Stimulated activated CD8-positive, alpha-beta memory T cell treated with anti-CD3 and anti-CD28 coated beads, Interleukin-12 subunit alpha, Interleukin-12 subunit beta, amount 100 ng/mL, for 24 hours (primary cell): ENCODE measurements around the gene DCAF4.

Experiments used
- DNase-seq: peaks from one replicate; pipeline ENCODE4 v3.0.0-alpha.2; 2020; ENCODE audit errors: extremely low read depth

DCAF4 gene

GRCh38 chr14:72894623-72895378, 31.5 kb upstream of the DCAF4 start:
- no peak for DNase-seq

GRCh38 chr14:72898448-72898847, 27.8 kb upstream of the DCAF4 start:
- no peak for DNase-seq

- no peak for DNase-seq
Observed at GRCh38 chr14:72901361-72901760, 24.9 kb upstream of the DCAF4 start.

GRCh38 chr14:72902801-72903530, 23.3 kb upstream of the DCAF4 start:
- DNase-seq = no peak

GRCh38 chr14:72903716-72904115, 22.5 kb upstream of the DCAF4 start:
- no peak for DNase-seq

GRCh38 chr14:72904218-72904617, 22.0 kb upstream of the DCAF4 start:
- no peak for DNase-seq

GRCh38 chr14:72904840-72905561, 21.3 kb upstream of the DCAF4 start:
- no peak for DNase-seq

- DNase-seq = no peak
Observed at GRCh38 chr14:72906316-72906715, 19.9 kb upstream of the DCAF4 start.

GRCh38 chr14:72906879-72907278, 19.4 kb upstream of the DCAF4 start:
- DNase-seq = no peak

- DNase-seq = no peak
Observed at GRCh38 chr14:72907886-72908285, 18.4 kb upstream of the DCAF4 start.

- DNase-seq = no peak
Observed at GRCh38 chr14:72909163-72909562, 17.1 kb upstream of the DCAF4 start.

GRCh38 chr14:72913809-72914208, 12.5 kb upstream of the DCAF4 start:
- DNase-seq = no peak

- no peak for DNase-seq
Observed at GRCh38 chr14:72916174-72916573, 10.1 kb upstream of the DCAF4 start.

GRCh38 chr14:72917094-72917802, 9.0 kb upstream of the DCAF4 start:
- DNase-seq = no peak

- no peak for DNase-seq
Observed at GRCh38 chr14:72920008-72920407, 6.3 kb upstream of the DCAF4 start.

- DNase-seq = no peak
Observed at GRCh38 chr14:72921396-72921795, 4.9 kb upstream of the DCAF4 start.

GRCh38 chr14:72924337-72924736, 1.9 kb upstream of the DCAF4 start:
- no peak for DNase-seq

- no peak for DNase-seq
Observed at GRCh38 chr14:72925171-72925759, 999 bp upstream of the DCAF4 start.

- no peak for DNase-seq
Observed at GRCh38 chr14:72925815-72926291, 411 bp upstream of the DCAF4 start.

- no peak for DNase-seq
Observed at GRCh38 chr14:72928872-72929271, 2.6 kb downstream of the DCAF4 start.

GRCh38 chr14:72929316-72930080, 3.2 kb downstream of the DCAF4 start:
- no peak for DNase-seq
